Caco-2 (cell line): ENCODE data around the gene WDR54. TPM values are rescaled to one million over a fixed set of nuclear protein-coding genes. Genes with fewer than 3 reads are reported as not detected.

Experiments
- BruUV-seq: library from RNA; stranded (reverse); fragments of 400-500 nt; replicated peaks from 2 replicates; lab custom pipeline; 2021; lab: Mats Ljungman, UMichigan
- CTCF ChIA-PET: fragments of 300-600 bp; sonication (Branson Sonifier 250); formaldehyde crosslinking; loops from one replicate; lab custom pipeline; 2022; ENCODE audit warnings: antibody characterized with exemption; lab: Charles Lee
- POLR2A ChIA-PET: fragments of 300-600 bp; sonication (Branson Sonifier 250); formaldehyde crosslinking; loops from one replicate; lab custom pipeline; 2022; ENCODE audit warnings: antibody characterized with exemption; lab: Charles Lee
- DNase-seq, 2 experiments: peaks; one replicate each; pipeline versions ENCODE4 v3.0.0 to v3.0.0-alpha.2; 2020 to 2022
- H3K27me3 ChIP-seq: replicated peaks from 2 replicates; pipeline ENCODE4 v1.6.0; 2011; ENCODE audit warnings: low read length; ENCODE audit not compliant: control insufficient read depth, insufficient read depth
- H3K36me3 ChIP-seq: 2 replicates; pipeline ENCODE4 v1.5.1; 2011; ENCODE audit warnings: low read length; ENCODE audit not compliant: control insufficient read depth, insufficient read depth
- H3K4me1 ChIP-seq: fragments of 250-450 bp; sonication (Bioruptor Pico); 2 replicates; pipeline ENCODE4 v1.5.1; 2020; ENCODE audit warnings: mild to moderate bottlenecking
- H3K4me3 ChIP-seq: 2 replicates; pipeline ENCODE4 v1.5.1; 2011; ENCODE audit warnings: low read depth, mild to moderate bottlenecking, control low read depth, low read length
- H3K9me3 ChIP-seq: fragments of 250-450 bp; sonication (Bioruptor Pico); 2 replicates; pipeline ENCODE4 v1.5.1; 2020; ENCODE audit warnings: mild to moderate bottlenecking, moderate library complexity
- H3K27ac Mint-ChIP-seq: one replicate; pipeline ENCODE4 v1.8.0; 2022; ENCODE audit warnings: mixed read lengths; ENCODE audit not compliant: unreplicated experiment
- H3K27me3 Mint-ChIP-seq: one replicate; pipeline ENCODE4 v1.8.0; 2022; ENCODE audit warnings: mixed read lengths; ENCODE audit not compliant: insufficient read depth, unreplicated experiment
- H3K36me3 Mint-ChIP-seq: one replicate; pipeline ENCODE4 v1.8.0; 2022; ENCODE audit warnings: mild to moderate bottlenecking, mixed read lengths; ENCODE audit not compliant: insufficient read depth, unreplicated experiment
- H3K4me1 Mint-ChIP-seq: one replicate; pipeline ENCODE4 v1.8.0; 2022; ENCODE audit warnings: low read depth, mixed read lengths; ENCODE audit not compliant: unreplicated experiment
- H3K4me3 Mint-ChIP-seq: one replicate; pipeline ENCODE4 v1.8.0; 2022; ENCODE audit warnings: mild to moderate bottlenecking, moderate library complexity, mixed read lengths; ENCODE audit not compliant: unreplicated experiment
- H3K9me3 Mint-ChIP-seq: one replicate; pipeline ENCODE4 v1.8.0; 2022; ENCODE audit warnings: mixed read lengths; ENCODE audit not compliant: unreplicated experiment
- CTCF ChIP-seq, 2 experiments: fragments of 200-600 bp in 1 of 2; IDR thresholded peaks; 1 replicate in 1 of 2; 2 replicates in 1 of 2; pipeline versions ENCODE4 v1.5.1 to v1.8.0; 2011 to 2022; ENCODE audit warnings: antibody characterized with exemption in 1 of 2, control low read depth in 1 of 2, inconsistent platforms in 1 of 2, low read depth in 1 of 2, low read length in 1 of 2, mild to moderate bottlenecking in 1 of 2, moderate library complexity in 1 of 2; ENCODE audit not compliant: insufficient read depth in 1 of 2, severe bottlenecking in 1 of 2, unreplicated experiment in 1 of 2
- intact Hi-C: fragments of 100-400 bp; cut with micrococcal nuclease; formaldehyde crosslinking; loops from one replicate; pipeline ENCODE4 v1.10.0; 2022; ENCODE audit not compliant: unreplicated experiment
- total RNA-seq: library from RNA; stranded (reverse); gene quantifications from 2 replicates; pipeline ENCODE4 v1.2.3, GENCODE V29; 2022

WDR54 gene
- total RNA-seq, 1 experiment from 2014 or later: 9.9 TPM

DNA sequence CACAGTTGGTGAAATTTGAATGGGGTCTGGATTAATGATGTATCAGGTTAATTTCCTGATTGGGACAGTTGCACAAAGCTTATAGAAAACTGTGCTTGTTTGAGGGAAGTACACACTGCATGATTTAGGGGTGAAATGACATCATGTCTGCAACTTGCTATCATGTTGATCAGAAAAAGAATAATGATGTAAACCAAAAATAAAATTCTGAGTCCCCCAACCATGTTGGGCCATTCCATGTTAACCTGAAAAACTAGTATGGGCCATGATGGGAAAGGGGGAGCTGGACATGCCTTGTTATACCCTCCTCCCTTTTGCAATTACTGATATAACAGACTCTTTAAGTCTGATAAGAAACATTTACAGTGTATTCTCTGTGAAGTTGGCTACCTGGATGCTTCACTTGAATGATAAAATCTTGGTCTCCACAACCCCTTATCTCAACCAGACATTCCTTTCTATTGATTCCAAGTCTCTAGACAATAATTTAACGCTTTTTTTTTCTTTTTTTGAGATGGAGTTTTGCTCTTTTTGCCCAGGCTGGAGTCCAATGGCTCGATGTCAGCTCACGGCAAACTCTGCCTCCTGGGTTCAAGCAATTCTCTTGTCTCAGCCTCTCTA is 29.1 kb downstream of the WDR54 start:
- H3K9me3 Mint-ChIP-seq: no peaks in the 10 kb centered on the region
- peak overlapping the region; percentile 28 for H3K4me3 Mint-ChIP-seq
- H3K9me3 ChIP-seq: no peaks in the 10 kb centered on the region
- ChIA-PET POLR2A (interaction anchor here (1.0 kb wide), 1 partner anchor 10 kb away, joined by 3 read pairs; no protein-coding TSS in a partner anchor), CTCF (no interaction called here)
- TF ChIP-seq CTCF (IDR thresholded peaks at IDR 0.05; ENCODE audit: insufficient read depth in 1 of 2, low read depth in 1 of 2, low read length in 1 of 2, severe bottlenecking in 1 of 2, unreplicated experiment in 1 of 2): no peak
- intact Hi-C loops: loop anchor here (5.0 kb wide), 1 partner anchor 198 kb away; no protein-coding TSS in a partner anchor
- no peak overlapping the region for H3K4me3 ChIP-seq
- peaks cover 12% of the 10 kb centered on the region for H3K36me3 Mint-ChIP-seq
- H3K4me1 Mint-ChIP-seq: peaks cover 51% of the 10 kb centered on the region
- DNase-seq: peak in 1 of 2 experiments; percentile 29
- peak overlapping the region; percentile 27 for H3K27ac Mint-ChIP-seq
- no peaks in the 10 kb centered on the region for H3K27me3 ChIP-seq
- BruUV-seq: no TSS peak
- H3K4me1 ChIP-seq: peaks cover 37% of the 10 kb centered on the region
- no peaks in the 10 kb centered on the region for H3K36me3 ChIP-seq
- H3K27me3 Mint-ChIP-seq: no peaks in the 10 kb centered on the region

DNA sequence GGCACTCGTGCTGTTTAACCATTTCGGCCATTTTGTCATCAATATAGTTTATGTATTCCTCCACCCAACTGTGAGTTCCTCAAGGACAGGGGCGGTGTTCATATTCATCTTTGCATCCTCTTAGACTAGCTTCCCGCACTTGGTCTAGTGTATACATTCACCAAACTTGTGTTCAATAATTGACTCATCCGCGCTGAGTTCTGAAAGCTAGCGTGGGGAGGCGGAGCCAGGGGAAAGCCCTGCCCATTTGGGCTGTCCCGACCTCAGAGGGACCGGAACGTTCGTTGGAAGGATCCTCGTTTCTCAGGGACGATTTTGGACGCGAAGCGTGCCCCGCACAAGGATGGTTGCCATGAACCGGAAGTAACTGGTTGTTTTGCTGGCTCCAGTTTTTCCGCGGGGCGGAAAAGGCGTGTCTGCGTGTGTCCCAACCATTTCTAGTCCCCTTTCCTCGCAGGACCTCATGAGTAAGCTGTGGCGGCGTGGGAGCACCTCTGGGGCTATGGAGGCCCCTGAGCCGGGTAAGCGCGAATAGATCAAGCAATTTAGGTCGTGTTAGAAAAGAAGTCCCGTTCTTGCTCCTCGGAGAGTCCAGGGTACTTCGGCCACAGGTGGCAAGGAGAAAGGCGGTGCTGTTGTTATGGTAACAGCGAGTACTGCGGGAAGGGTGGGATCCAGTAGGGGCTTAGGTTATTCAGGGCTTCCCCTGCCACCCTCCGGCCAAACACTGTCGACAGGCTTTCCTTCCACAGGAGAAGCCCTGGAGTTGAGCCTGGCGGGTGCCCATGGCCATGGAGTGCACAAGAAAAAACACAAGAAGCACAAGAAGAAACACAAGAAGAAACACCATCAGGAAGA is 33.4 kb downstream of the WDR54 start, which contains the start of gene INO80B:
Gene INO80B, plus strand, starts transcription at position 434 of the 858 bp plus-strand sequence. Its CDS starts 30 bp downstream, at position 464.
- Histone ChIP-seq H3K9me3 (no peaks in the 10 kb centered on the region), H3K27me3 (no peaks in the 10 kb centered on the region), H3K4me3 (peak within 1 kb of the TSS; percentile 68), H3K4me1 (peaks cover 31% of the 10 kb centered on the region), H3K36me3 (no peaks in the 10 kb centered on the region)
- DNase-seq: peak; percentile 96 to 98
- Mint-ChIP-seq H3K4me1 (peaks cover 61% of the 10 kb centered on the region), H3K4me3 (peak within 1 kb of the TSS; percentile 95), H3K36me3 (peaks cover 35% of the 10 kb centered on the region), H3K27me3 (no peaks in the 10 kb centered on the region), H3K9me3 (no peaks in the 10 kb centered on the region), H3K27ac (peak within 1 kb of the TSS; percentile 90)
- ChIA-PET CTCF (interaction anchor here (0.8 to 1.2 kb wide), 2 partner anchors 13 to 15 kb away, joined by 4 to 5 read pairs; no protein-coding TSS in a partner anchor), POLR2A (interaction anchor here (1.0 to 1.6 kb wide), 3 partner anchors 13 to 34 kb away, joined by 4 to 8 read pairs (median 6); no protein-coding TSS in a partner anchor)
- intact Hi-C loops: loop anchor here (1.0 to 5.0 kb wide), 5 partner anchors 13 to 203 kb away; partner anchors contain the start of genes AUP1, HTRA2 and TTC31
- TF ChIP-seq CTCF (IDR thresholded peaks at IDR 0.05; ENCODE audit: insufficient read depth in 1 of 2, low read depth in 1 of 2, low read length in 1 of 2, severe bottlenecking in 1 of 2, unreplicated experiment in 1 of 2): no peak
- TSS peak; percentile 10 for BruUV-seq

- BruUV-seq: no TSS peak
- POLR2A ChIA-PET: interaction anchor here (0.6 to 2.7 kb wide), 4 partner anchors 15 to 72 kb away, joined by 3 to 24 read pairs (median 12); partner anchors contain the start of genes AUP1 and HTRA2
These were observed 35.6 kb downstream of the WDR54 start for GRCh38 chr2:74457129-74457548.

More at GRCh38 chr2:74457129-74457548, 35.6 kb downstream of the WDR54 start:
- Histone ChIP-seq H3K4me1 (peaks cover 16% of the 10 kb centered on the region; the same call in 1 of the 2 replicates), H3K9me3 (no peaks in the 10 kb centered on the region), H3K27me3 (no peaks in the 10 kb centered on the region), H3K4me3 (peak overlapping the region; percentile 65), H3K36me3 (peaks cover 2% of the 10 kb centered on the region)
- Mint-ChIP-seq H3K9me3 (no peaks in the 10 kb centered on the region), H3K4me1 (peaks cover 47% of the 10 kb centered on the region), H3K27me3 (no peaks in the 10 kb centered on the region), H3K36me3 (peaks cover 57% of the 10 kb centered on the region), H3K27ac (peak overlapping the region; percentile 74), H3K4me3 (peak overlapping the region; percentile 95)
- TF ChIP-seq CTCF (IDR thresholded peaks at IDR 0.05; ENCODE audit: insufficient read depth in 1 of 2, low read depth in 1 of 2, low read length in 1 of 2, severe bottlenecking in 1 of 2, unreplicated experiment in 1 of 2): no peak
- intact Hi-C loops: no loop called here
- CTCF ChIA-PET: interaction anchor here (0.6 to 0.8 kb wide), 4 partner anchors 15 to 82 kb away, joined by 3 to 9 read pairs (median 6); no protein-coding TSS in a partner anchor
- no peak for DNase-seq
